HepG2 (cell line): Measurements from ENCODE around the gene PRKG1. TPM values are rescaled to one million over a fixed set of nuclear protein-coding genes. Genes with fewer than 3 reads are reported as not detected.

Experiments used
- ATAC-seq: fragments of 200-7000 bp; cut with Tn5 transposase; 3 replicates; pipeline ENCODE4 v1.9.1; 2020; ENCODE audit warnings: mild to moderate bottlenecking, moderate library complexity
- BruUV-seq: library from RNA; stranded (reverse); fragments of 400-500 nt; replicated peaks from 2 replicates; lab custom pipeline; 2021; lab: Mats Ljungman, UMichigan
- CTCF ChIA-PET: fragments of 300-600 bp; formaldehyde crosslinking; extraction: SDS; loops from one replicate; lab custom pipeline; 2021; ENCODE audit warnings: low total read pairs, inconsistent platforms, low intra/inter-chr PET ratio; lab: Yijun Ruan, JAX
- POLR2A ChIA-PET: fragments of 350-600 bp; sonication (Branson Sonifier 250); formaldehyde crosslinking; loops from one replicate; lab custom pipeline; 2020; ENCODE audit warnings: antibody characterized with exemption, inconsistent platforms; lab: Yijun Ruan, JAX
- DNase-seq: peaks from one replicate; pipeline ENCODE4 v3.0.0-alpha.2; 2015; ENCODE audit warnings: low spot score
- FAIRE-seq: peaks from 3 replicates; lab custom pipeline; 2011; peaks lifted over from hg19 to GRCh38; lab: Jason Lieb, UNC
- H2AFZ ChIP-seq: one replicate; pipeline ENCODE4 v1.6.1; 2011; ENCODE audit warnings: low read length, inconsistent platforms
- H3K27ac ChIP-seq: fragments of 300-600 bp; 3 replicates; pipeline ENCODE4 v1.8.0; 2011; ENCODE audit warnings: mixed run types, mild to moderate bottlenecking, mixed read lengths, low read length, inconsistent platforms; ENCODE audit not compliant: insufficient read depth; ENCODE audit errors: extremely low read length
- H3K27me3 ChIP-seq, 2 experiments: fragments of 200-600 bp in 1 of 2; 2 replicates in 1 of 2; 3 replicates in 1 of 2; pipeline versions ENCODE4 v1.6.0 to v1.8.0; 2011; ENCODE audit warnings: low read length in 2 of 2, mild to moderate bottlenecking in 2 of 2, moderate library complexity in 2 of 2, inconsistent platforms in 1 of 2; ENCODE audit not compliant: insufficient read depth in 2 of 2, control insufficient read depth in 1 of 2
- H3K36me3 ChIP-seq, 2 experiments: fragments of 200-600 bp in 1 of 2; replicated peaks in 1 of 2; 2 replicates in 1 of 2; 3 replicates in 1 of 2; pipeline versions ENCODE4 v1.5.1 to v1.8.0; 2011; ENCODE audit warnings: low read length in 2 of 2, inconsistent platforms in 1 of 2; ENCODE audit not compliant: insufficient read depth in 2 of 2, control insufficient read depth in 1 of 2
- H3K4me1 ChIP-seq: 2 replicates; pipeline ENCODE4 v1.5.1; 2012; ENCODE audit warnings: low read length, inconsistent platforms; ENCODE audit not compliant: insufficient read depth
- H3K4me2 ChIP-seq: 2 replicates; pipeline ENCODE4 v1.6.0; 2011; ENCODE audit warnings: low read depth, low read length, inconsistent platforms
- H3K4me3 ChIP-seq, 3 experiments: fragments of 200-600 bp in 1 of 3; sonication (generic), shearing (Covaris generic) in 1 of 3; replicated peaks in 1 of 3; 2 replicates each; pipeline ENCODE4 v1.5.1; 2011 to 2016; ENCODE audit warnings: low read length in 3 of 3, inconsistent platforms in 2 of 3, low read depth in 2 of 3, mild to moderate bottlenecking in 2 of 3, control low read depth in 1 of 3, mixed read lengths in 1 of 3; ENCODE audit not compliant: insufficient read depth in 1 of 3
- H3K79me2 ChIP-seq: one replicate; pipeline ENCODE4 v1.6.1; 2011; ENCODE audit warnings: low read length, inconsistent platforms; ENCODE audit not compliant: insufficient read depth
- H3K9ac ChIP-seq: 2 replicates; pipeline ENCODE4 v1.6.0; 2011; ENCODE audit warnings: mild to moderate bottlenecking, low read depth, low read length, inconsistent platforms; ENCODE audit not compliant: insufficient read depth
- H3K9me3 ChIP-seq: 2 replicates; pipeline ENCODE4 v1.5.1; 2012; ENCODE audit warnings: mild to moderate bottlenecking, low read length
- H4K20me1 ChIP-seq: 2 replicates; pipeline ENCODE4 v1.6.0; 2011; ENCODE audit warnings: inconsistent platforms, mild to moderate bottlenecking, low read length, moderate library complexity; ENCODE audit not compliant: insufficient read depth
- CREB1 ChIP-seq, 2 experiments: fragments of 450-650 bp in 1 of 2; IDR thresholded peaks; 2 replicates each; pipeline ENCODE4 v1.6.1; 2016 to 2017; ENCODE audit warnings: control low read depth in 1 of 2, mild to moderate bottlenecking in 1 of 2, missing compliant biosample characterization in 1 of 2, missing genetic modification characterization in 1 of 2
- HNRNPL ChIP-seq: fragments of 200-400 bp; formaldehyde crosslinking; IDR thresholded peaks from 2 replicates; pipeline ENCODE4 v1.6.1; 2017; ENCODE audit warnings: mild to moderate bottlenecking, low read depth, low read length
- KDM1A ChIP-seq: IDR thresholded peaks from 2 replicates; pipeline ENCODE4 v1.6.1; 2016; ENCODE audit warnings: missing compliant biosample characterization
- MTF2 ChIP-seq: sonication (generic); formaldehyde crosslinking; IDR thresholded peaks from 2 replicates; pipeline ENCODE4 v1.5.0; 2020; ENCODE audit warnings: missing genetic modification reagents, borderline replicate concordance
- SNRNP70 ChIP-seq: fragments of 200-400 bp; formaldehyde crosslinking; IDR thresholded peaks from 2 replicates; pipeline ENCODE4 v1.6.1; 2017; ENCODE audit warnings: mild to moderate bottlenecking, low read depth, low read length, moderate library complexity
- ZFY ChIP-seq: sonication (generic); formaldehyde crosslinking; IDR thresholded peaks from 2 replicates; pipeline ENCODE4 v1.4.0; 2020; ENCODE audit warnings: missing genetic modification reagents
- ZFYVE20 ChIP-seq: sonication (generic); formaldehyde crosslinking; IDR thresholded peaks from 2 replicates; pipeline ENCODE4 v1.8.0; 2023; ENCODE audit warnings: low read depth, mild to moderate bottlenecking, moderate library complexity, missing genetic modification reagents, borderline replicate concordance
- ZNF496 ChIP-seq: sonication (generic); formaldehyde crosslinking; IDR thresholded peaks from 2 replicates; pipeline ENCODE4 v1.8.1; 2023; ENCODE audit warnings: mild to moderate bottlenecking, moderate library complexity, missing genetic modification reagents; ENCODE audit not compliant: insufficient replicate concordance
- ZNF549 ChIP-seq: sonication (generic); formaldehyde crosslinking; IDR thresholded peaks from 2 replicates; pipeline ENCODE4 v1.5.0; 2020; ENCODE audit warnings: missing genetic modification reagents
- WGBS: methylation state at CpG from one replicate; pipeline ENCODE4 v1.1.6; 2017; ENCODE audit warnings: low lambda C conversion rate; 5-methylcytosine and 5-hydroxymethylcytosine counted together
- in situ Hi-C: cut with HindIII; loops from 2 replicates; pipeline ENCODE4 v1.10.0; 2017; ENCODE audit warnings: low pct_unique_long_range_greater_than_20kb; ENCODE audit not compliant: extremely low pct_ligation_motif_present
- intact Hi-C: fragments of 100-400 bp; cut with micrococcal nuclease; formaldehyde crosslinking; loops from one replicate; pipeline ENCODE4 v1.10.0; 2022; ENCODE audit not compliant: unreplicated experiment
- polyA plus RNA-seq, 8 experiments: library from polyadenylated mRNA; depleted of rRNA in 3 of 8; stranded (reverse) in 7 of 8; unstranded in 1 of 8; fragments of >200 nt; fragmentation: Illumina TruSeq in 4 of 8; extraction: Trizol in 4 of 8; gene quantifications; 2 replicates each; pipeline versions ENCODE4 v1.2.1 to v1.2.3, GENCODE V29; 2011 to 2016; ENCODE audit warnings: low read depth in 4 of 8, missing spikeins in 1 of 8, mixed read lengths in 1 of 8; ENCODE audit not compliant: insufficient read depth in 1 of 8
- total RNA-seq, 5 experiments: library from RNA; depleted of rRNA; stranded (reverse); fragments of >200 nt; fragmentation: Illumina TruSeq; extraction: Trizol; gene quantifications; 2 replicates each; pipeline ENCODE4 v1.2.3, GENCODE V29; 2016; ENCODE audit warnings: low read depth in 1 of 5
- TF ChIP-seq, protein P1 (sequence below): IDR thresholded peaks from 2 replicates; pipeline ENCODE4 v1.6.1; 2016; ENCODE audit warnings: mild to moderate bottlenecking, missing biosample characterization, missing genetic modification reagents
- TF ChIP-seq, protein P2 (sequence below): sonication (generic); formaldehyde crosslinking; IDR thresholded peaks from 2 replicates; pipeline ENCODE4 v1.4.0; 2020; ENCODE audit warnings: mild to moderate bottlenecking, missing genetic modification reagents, borderline replicate concordance

PRKG1 gene
- total and polyA plus RNA-seq, 2 of the 13 experiments (the other 11 are each of a cell fraction or from before 2014, with no cell fraction given), result 0.01 TPM; not detected in 1

DNA sequence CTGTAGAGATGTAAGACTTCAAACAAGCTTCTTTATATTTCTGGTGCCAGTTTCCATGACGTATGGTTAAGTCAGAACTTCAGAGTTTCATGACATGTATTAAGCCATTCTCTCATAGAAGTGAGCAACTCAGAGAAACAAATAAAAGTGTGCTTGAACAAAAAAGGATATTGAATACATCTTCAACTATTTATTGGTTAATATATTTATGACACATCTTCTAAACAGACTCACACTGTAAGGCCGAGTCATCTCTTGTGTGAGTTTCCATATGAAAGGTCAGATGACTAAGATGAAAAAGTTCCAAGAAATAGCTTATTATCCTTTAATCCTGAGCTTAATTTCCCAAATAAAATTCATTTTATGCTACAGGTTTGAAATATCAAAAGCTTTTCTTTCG lies 730.6 kb downstream of the PRKG1 start:
- 12% methylated on average over 3 of the region's 3 CpGs for WGBS
- no peaks in the 10 kb centered on the region for H3K27me3 ChIP-seq
- POLR2A ChIA-PET, result no interaction called here
- no peaks in the 10 kb centered on the region for H3K4me1 ChIP-seq
- H2AFZ ChIP-seq, result no peak overlapping the region
- H3K9me3 ChIP-seq, result no peaks in the 10 kb centered on the region
- BruUV-seq, result no TSS peak
- no peaks in the 10 kb centered on the region for H3K79me2 ChIP-seq
- intact Hi-C loops (no loop called here), in situ Hi-C loops (no loop called here)
- H3K36me3 ChIP-seq, result no peaks in the 10 kb centered on the region
- H3K9ac ChIP-seq, result no peak overlapping the region
- CTCF ChIA-PET, result no interaction called here
- H3K27ac ChIP-seq, result no peak overlapping the region
- DNase-seq, result no peak
- no peak overlapping the region for H3K4me2 ChIP-seq
- TF ChIP-seq CREB1 (IDR thresholded peaks at IDR 0.05) (peak; percentile 41; the same call in 1 of the 2 replicates), CREB1 (CRISPR knock-in tag; IDR thresholded peaks at IDR 0.05) (no peak), ZNF496 (CRISPR knock-in tag) (no peak), SNRNP70 (no peak), ZNF549 (CRISPR knock-in tag) (no peak), ZFY (no peak), ZFYVE20 (CRISPR knock-in tag) (no peak)
- TF ChIP-seq, protein P1, sequence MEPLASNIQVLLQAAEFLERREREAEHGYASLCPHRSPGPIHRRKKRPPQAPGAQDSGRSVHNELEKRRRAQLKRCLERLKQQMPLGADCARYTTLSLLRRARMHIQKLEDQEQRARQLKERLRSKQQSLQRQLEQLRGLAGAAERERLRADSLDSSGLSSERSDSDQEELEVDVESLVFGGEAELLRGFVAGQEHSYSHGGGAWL (CRISPR knock-in tag), result no peak
- no peak for ATAC-seq
- FAIRE-seq, result no peak
- no peak overlapping the region for H3K4me3 ChIP-seq
- H4K20me1 ChIP-seq, result no peaks in the 10 kb centered on the region

DNA sequence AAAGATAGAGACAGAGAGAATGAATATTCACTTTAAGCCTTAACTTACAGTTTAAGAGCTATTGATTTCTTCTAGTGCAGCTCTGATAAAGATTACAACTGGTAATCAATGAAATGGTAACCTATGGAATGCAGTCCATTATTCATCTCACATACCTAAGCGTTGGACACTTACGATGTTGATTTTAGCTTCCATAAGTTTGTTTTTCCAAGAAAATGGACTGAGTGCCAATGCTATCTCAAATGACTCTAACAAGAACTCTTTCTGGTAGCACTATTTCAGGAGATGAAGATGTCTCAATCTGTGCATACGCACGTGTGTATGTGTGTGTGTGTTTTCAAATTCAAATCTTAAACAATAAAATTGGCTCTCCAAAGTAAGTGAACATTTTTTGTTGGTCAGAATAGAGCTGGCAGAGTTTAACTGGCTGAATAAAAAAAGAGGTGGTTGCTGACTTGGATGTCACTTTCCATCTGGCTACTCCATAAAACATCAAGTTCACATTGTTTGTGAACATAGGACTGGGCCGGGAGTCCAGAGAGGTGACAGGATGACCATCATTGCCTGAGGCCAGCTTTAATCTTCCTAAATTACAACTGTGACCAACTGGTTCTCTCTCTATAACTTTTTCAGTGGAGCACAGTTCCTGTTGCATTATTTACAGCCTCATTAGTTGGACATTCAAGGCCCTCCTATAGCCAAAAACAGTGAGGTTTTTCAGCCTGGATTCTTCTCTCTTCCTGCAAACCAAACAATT lies 732.0 kb downstream of the PRKG1 start:
- Histone ChIP-seq H3K4me1 (no peaks in the 10 kb centered on the region), H3K79me2 (no peaks in the 10 kb centered on the region), H2AFZ (no peak overlapping the region), H3K9ac (no peak overlapping the region), H3K36me3 (no peaks in the 10 kb centered on the region), H3K9me3 (no peaks in the 10 kb centered on the region), H3K4me3 (no peak overlapping the region), H3K27ac (no peak overlapping the region), H4K20me1 (no peaks in the 10 kb centered on the region), H3K4me2 (no peak overlapping the region), H3K27me3 (no peaks in the 10 kb centered on the region)
- intact Hi-C loops (no loop called here), in situ Hi-C loops (no loop called here)
- ATAC-seq (no peak), DNase-seq (no peak), FAIRE-seq (no peak)
- ChIA-PET CTCF (no interaction called here), POLR2A (no interaction called here)
- BruUV-seq, result no TSS peak
- WGBS, result 11% methylated on average over 5 of the region's 5 CpGs
- TF ChIP-seq MTF2 (no peak), HNRNPL (no peak), KDM1A (CRISPR knock-in tag) (no peak)
- TF ChIP-seq, protein P2, sequence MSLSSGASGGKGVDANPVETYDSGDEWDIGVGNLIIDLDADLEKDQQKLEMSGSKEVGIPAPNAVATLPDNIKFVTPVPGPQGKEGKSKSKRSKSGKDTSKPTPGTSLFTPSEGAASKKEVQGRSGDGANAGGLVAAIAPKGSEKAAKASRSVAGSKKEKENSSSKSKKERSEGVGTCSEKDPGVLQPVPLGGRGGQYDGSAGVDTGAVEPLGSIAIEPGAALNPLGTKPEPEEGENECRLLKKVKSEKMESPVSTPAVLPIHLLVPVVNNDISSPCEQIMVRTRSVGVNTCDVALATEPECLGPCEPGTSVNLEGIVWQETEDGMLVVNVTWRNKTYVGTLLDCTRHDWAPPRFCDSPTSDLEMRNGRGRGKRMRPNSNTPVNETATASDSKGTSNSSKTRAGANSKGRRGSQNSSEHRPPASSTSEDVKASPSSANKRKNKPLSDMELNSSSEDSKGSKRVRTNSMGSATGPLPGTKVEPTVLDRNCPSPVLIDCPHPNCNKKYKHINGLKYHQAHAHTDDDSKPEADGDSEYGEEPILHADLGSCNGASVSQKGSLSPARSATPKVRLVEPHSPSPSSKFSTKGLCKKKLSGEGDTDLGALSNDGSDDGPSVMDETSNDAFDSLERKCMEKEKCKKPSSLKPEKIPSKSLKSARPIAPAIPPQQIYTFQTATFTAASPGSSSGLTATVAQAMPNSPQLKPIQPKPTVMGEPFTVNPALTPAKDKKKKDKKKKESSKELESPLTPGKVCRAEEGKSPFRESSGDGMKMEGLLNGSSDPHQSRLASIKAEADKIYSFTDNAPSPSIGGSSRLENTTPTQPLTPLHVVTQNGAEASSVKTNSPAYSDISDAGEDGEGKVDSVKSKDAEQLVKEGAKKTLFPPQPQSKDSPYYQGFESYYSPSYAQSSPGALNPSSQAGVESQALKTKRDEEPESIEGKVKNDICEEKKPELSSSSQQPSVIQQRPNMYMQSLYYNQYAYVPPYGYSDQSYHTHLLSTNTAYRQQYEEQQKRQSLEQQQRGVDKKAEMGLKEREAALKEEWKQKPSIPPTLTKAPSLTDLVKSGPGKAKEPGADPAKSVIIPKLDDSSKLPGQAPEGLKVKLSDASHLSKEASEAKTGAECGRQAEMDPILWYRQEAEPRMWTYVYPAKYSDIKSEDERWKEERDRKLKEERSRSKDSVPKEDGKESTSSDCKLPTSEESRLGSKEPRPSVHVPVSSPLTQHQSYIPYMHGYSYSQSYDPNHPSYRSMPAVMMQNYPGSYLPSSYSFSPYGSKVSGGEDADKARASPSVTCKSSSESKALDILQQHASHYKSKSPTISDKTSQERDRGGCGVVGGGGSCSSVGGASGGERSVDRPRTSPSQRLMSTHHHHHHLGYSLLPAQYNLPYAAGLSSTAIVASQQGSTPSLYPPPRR (CRISPR knock-in tag), result no peak
